SU-DHL-6 (cell line): Measurements from ENCODE around the gene SOX13.

Source experiments
- H2AFZ ChIP-seq: fragments of 200-600 bp; sonication (generic); 2 replicates; pipeline ENCODE4 v1.6.1; 2014; ENCODE audit warnings: low read depth, mild to moderate bottlenecking, moderate library complexity, mixed read lengths, antibody characterized with exemption, low read length; ENCODE audit not compliant: severe bottlenecking
- H3F3A ChIP-seq: fragments of 200-600 bp; shearing (Covaris generic); 2 replicates; pipeline ENCODE4 v1.6.0; 2016; ENCODE audit warnings: antibody characterized with exemption, mild to moderate bottlenecking; ENCODE audit not compliant: insufficient read depth
- H3K27ac ChIP-seq: fragments of 200-600 bp; sonication (generic); 2 replicates; pipeline ENCODE4 v1.5.1; 2016; ENCODE audit warnings: low read depth, mild to moderate bottlenecking, low read length, moderate library complexity, mixed read lengths
- H3K27me3 ChIP-seq: fragments of 200-600 bp; sonication (generic), shearing (Covaris generic); 2 replicates; pipeline ENCODE4 v1.6.0; 2014; ENCODE audit warnings: mild to moderate bottlenecking, low read length
- H3K36me3 ChIP-seq: fragments of 200-600 bp; sonication (generic); 2 replicates; pipeline ENCODE4 v1.6.1; 2014; ENCODE audit warnings: mild to moderate bottlenecking, low read length, mixed read lengths
- H3K4me2 ChIP-seq: fragments of 300-600, 200-600 bp; shearing (Covaris generic), sonication (generic); 2 replicates; pipeline ENCODE4 v1.6.0; 2014; ENCODE audit warnings: low read length, low read depth, mild to moderate bottlenecking; ENCODE audit not compliant: poor library complexity, severe bottlenecking
- H3K4me3 ChIP-seq: fragments of 200-600 bp; sonication (generic); 2 replicates; pipeline ENCODE4 v1.5.1; 2014; ENCODE audit warnings: antibody characterized with exemption, low read length, mild to moderate bottlenecking, mixed read lengths; ENCODE audit not compliant: insufficient read depth, poor library complexity, severe bottlenecking
- H3K79me2 ChIP-seq: fragments of 200-600 bp; sonication (generic); 2 replicates; pipeline ENCODE4 v1.6.1; 2014; ENCODE audit warnings: mild to moderate bottlenecking, low read length, moderate library complexity; ENCODE audit not compliant: insufficient read depth
- H3K9ac ChIP-seq: fragments of 200-600 bp; sonication (generic); 2 replicates; pipeline ENCODE4 v1.7.0; 2014; ENCODE audit warnings: mild to moderate bottlenecking, low read length
- H3K9me2 ChIP-seq: fragments of 200-600 bp; sonication (generic); replicated peaks from 2 replicates; pipeline ENCODE4 v1.6.1; 2014; ENCODE audit warnings: low read length; ENCODE audit not compliant: insufficient read depth
- H3K9me3 ChIP-seq: fragments of 200-600 bp; sonication (generic); 2 replicates; pipeline ENCODE4 v1.6.1; 2014; ENCODE audit warnings: low read length, mixed read lengths; ENCODE audit not compliant: insufficient read depth
- H4K20me1 ChIP-seq: fragments of 200-600 bp; sonication (generic); 2 replicates; pipeline ENCODE4 v1.6.1; 2014; ENCODE audit warnings: low read depth, mild to moderate bottlenecking, antibody characterized with exemption, low read length, moderate library complexity, mixed read lengths
- EZH2phosphoT487 ChIP-seq: fragments of 200-600 bp; sonication (generic), shearing (Covaris generic); conservative IDR thresholded peaks from 2 replicates; pipeline ENCODE4 v1.6.1; 2018; ENCODE audit warnings: mild to moderate bottlenecking, antibody characterized with exemption, low read length, moderate library complexity, mixed read lengths
- TF ChIP-seq, protein P1 (sequence below): fragments of 200-600 bp; sonication (generic); IDR thresholded peaks from one replicate; pipeline ENCODE4 v1.5.1; 2017; ENCODE audit warnings: antibody characterized with exemption, mild to moderate bottlenecking, low read length, moderate library complexity; ENCODE audit not compliant: insufficient read depth, poor library complexity, severe bottlenecking

The SOX13 gene

DNA sequence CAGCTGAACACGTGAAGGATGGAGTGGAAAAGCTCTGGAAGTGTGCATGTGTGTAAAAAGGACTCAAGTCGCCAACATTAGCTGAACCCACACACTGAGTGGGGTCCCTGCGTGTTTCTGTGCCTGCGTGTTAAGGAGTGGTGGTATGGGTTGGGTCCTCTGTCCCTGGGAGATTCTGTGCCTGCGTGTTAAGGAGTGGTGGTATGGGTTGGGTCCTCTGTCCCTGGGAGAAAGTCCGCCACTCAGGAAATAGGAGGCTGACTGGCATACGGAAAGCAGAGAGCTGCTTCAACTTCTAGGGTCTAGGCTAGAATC is 7.0 kb upstream of the SOX13 start:
- H3F3A ChIP-seq = no peaks in the 10 kb centered on the region
- no peaks in the 10 kb centered on the region for H3K36me3 ChIP-seq
- H3K27me3 ChIP-seq = 0 out of 2 replicates have a peak, but pooled peaks cover 3% of the 10 kb centered on the region
- no peak overlapping the region for H3K4me2 ChIP-seq
- TF ChIP-seq, protein P1, sequence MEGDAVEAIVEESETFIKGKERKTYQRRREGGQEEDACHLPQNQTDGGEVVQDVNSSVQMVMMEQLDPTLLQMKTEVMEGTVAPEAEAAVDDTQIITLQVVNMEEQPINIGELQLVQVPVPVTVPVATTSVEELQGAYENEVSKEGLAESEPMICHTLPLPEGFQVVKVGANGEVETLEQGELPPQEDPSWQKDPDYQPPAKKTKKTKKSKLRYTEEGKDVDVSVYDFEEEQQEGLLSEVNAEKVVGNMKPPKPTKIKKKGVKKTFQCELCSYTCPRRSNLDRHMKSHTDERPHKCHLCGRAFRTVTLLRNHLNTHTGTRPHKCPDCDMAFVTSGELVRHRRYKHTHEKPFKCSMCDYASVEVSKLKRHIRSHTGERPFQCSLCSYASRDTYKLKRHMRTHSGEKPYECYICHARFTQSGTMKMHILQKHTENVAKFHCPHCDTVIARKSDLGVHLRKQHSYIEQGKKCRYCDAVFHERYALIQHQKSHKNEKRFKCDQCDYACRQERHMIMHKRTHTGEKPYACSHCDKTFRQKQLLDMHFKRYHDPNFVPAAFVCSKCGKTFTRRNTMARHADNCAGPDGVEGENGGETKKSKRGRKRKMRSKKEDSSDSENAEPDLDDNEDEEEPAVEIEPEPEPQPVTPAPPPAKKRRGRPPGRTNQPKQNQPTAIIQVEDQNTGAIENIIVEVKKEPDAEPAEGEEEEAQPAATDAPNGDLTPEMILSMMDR = no peak
- no peak for TF ChIP-seq EZH2phosphoT487
- H2AFZ ChIP-seq = no peak overlapping the region
- H3K9me2 ChIP-seq = no peaks in the 10 kb centered on the region
- no peaks in the 10 kb centered on the region for H3K79me2 ChIP-seq
- H3K27ac ChIP-seq = no peak overlapping the region
- no peak overlapping the region for H3K4me3 ChIP-seq
- H4K20me1 ChIP-seq = no peaks in the 10 kb centered on the region
- no peak overlapping the region for H3K9ac ChIP-seq
- H3K9me3 ChIP-seq = no peaks in the 10 kb centered on the region

DNA sequence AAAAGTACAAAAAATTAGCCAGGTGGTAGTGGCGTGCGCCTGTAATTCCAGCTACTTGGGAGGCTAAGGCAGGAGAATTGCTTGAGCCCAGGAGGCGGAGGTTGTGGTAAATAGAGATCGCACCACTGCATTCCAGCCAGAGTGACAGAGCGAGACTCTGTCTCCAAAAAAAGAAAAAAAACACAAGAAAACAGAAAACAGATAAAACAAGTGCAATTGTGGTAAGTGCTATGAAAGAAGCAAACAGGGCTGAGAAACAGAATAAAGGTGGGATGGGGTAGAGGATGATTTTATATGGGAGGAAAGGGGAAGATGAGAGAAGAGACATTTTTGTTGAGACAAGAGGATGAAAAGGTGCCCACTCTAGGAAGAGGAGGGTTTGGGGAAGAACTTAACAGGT is 5.0 kb upstream of the SOX13 start:
- no peak overlapping the region for H3K27ac ChIP-seq
- no peaks in the 10 kb centered on the region for H4K20me1 ChIP-seq
- H3K9me2 ChIP-seq = no peaks in the 10 kb centered on the region
- no peak overlapping the region for H3K4me2 ChIP-seq
- no peak overlapping the region for H2AFZ ChIP-seq
- H3F3A ChIP-seq = no peaks in the 10 kb centered on the region
- TF ChIP-seq EZH2phosphoT487 = no peak
- TF ChIP-seq, protein P1 = no peak
- H3K27me3 ChIP-seq = 0 out of 2 replicates have a peak, but pooled peaks cover 3% of the 10 kb centered on the region
- no peaks in the 10 kb centered on the region for H3K36me3 ChIP-seq
- H3K4me3 ChIP-seq = no peak overlapping the region
- no peak overlapping the region for H3K9ac ChIP-seq
- H3K9me3 ChIP-seq = no peaks in the 10 kb centered on the region
- H3K79me2 ChIP-seq = no peaks in the 10 kb centered on the region

DNA sequence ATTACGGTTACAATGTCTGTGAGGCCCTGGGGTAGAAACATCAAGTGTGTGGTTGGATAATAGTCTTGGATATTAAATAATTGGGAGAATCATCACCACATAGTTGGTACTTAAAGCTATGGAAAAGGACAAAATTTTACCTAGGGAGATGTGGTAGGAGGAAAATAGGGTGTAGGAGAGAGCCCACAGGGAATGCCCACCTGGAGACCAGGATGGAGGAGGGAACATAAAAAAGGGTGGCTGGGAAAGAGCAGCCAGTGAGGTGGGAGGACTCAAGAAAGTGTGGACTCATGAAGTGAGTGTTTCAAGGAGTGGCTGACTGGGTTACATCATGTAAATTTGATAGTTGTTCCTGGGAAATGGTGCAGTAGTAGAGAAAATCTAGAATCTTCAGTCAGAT is 3.0 kb upstream of the SOX13 start:
- H2AFZ ChIP-seq = no peak overlapping the region
- H3K27me3 ChIP-seq = 0 out of 2 replicates have a peak, but pooled peaks cover 3% of the 10 kb centered on the region
- no peak overlapping the region for H3K4me2 ChIP-seq
- H3K4me3 ChIP-seq = no peak overlapping the region
- no peak for TF ChIP-seq EZH2phosphoT487
- TF ChIP-seq, protein P1 = no peak
- H3K27ac ChIP-seq = no peak overlapping the region
- no peaks in the 10 kb centered on the region for H3K36me3 ChIP-seq
- H3K9me2 ChIP-seq = no peaks in the 10 kb centered on the region
- H3K9me3 ChIP-seq = no peaks in the 10 kb centered on the region
- H3K79me2 ChIP-seq = no peaks in the 10 kb centered on the region
- H4K20me1 ChIP-seq = no peaks in the 10 kb centered on the region
- H3F3A ChIP-seq = no peaks in the 10 kb centered on the region
- no peak overlapping the region for H3K9ac ChIP-seq
